ENCODE results near the gene SPECC1. TPM values are rescaled to one million over a fixed set of nuclear protein-coding genes. Genes with fewer than 3 reads are reported as not detected.
A peak's percentile ranks its signal among the peaks of the same experiment; 100 is the strongest.

The SPECC1 gene
- polyA plus RNA-seq, 1 of the 3 experiments (the other 2 are of a cell fraction): 11.2 TPM

DNA sequence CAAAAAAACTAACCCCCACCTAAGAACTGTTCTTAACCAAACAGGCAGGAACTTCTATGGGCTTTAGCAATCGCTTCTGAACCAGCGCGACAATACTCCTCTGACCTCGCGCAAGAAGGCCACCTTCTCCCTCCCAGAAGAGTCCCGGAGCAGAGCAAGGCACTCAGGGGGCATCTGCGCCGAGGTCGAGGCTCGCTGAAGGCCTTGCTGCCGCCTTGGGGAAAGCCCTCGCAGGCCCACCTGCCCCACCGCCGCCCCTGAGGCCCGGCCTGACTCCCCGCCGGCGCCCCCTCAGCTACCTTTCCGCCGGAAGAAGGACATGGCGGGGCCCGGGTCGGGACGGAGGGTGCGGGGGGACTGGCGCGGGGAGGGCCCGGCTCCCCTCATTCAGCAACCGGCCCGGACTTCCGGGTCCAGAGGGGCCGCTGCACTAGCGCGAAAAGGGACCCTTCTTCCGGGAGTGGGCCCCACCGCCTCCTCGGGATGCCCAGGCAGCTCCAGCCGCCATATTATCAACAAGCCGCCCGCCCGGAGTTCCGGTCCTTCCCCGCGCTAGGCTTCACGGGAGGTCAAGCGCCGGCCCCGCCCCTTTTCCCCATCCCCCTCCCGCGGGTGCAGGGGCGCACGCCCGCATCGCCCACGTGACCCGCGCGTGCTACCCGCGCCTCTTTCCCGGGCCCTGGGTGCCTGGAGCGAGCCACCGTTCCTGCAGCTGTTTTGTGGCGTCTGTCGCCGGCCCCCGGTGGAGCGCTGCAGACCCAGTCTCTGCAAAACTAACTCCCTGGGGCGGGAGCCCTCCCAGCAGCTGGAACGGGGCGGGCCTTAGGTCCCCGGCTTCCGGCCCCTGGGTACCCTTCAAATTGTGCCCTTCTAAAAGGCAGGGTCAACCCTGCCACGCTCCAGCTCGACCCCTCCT lies 31.6 kb upstream of the SPECC1 start, which contains the start of gene AKAP10:
Gene AKAP10 (minus strand): TSS at position 536 of the 916 bp plus-strand sequence. CDS start 149 bp downstream, at position 387.
- peak; percentile 99 for DNase-seq
- Histone ChIP-seq H3K4me2 (peak within 1 kb of the TSS; percentile 91), H3K4me1 (ENCODE audit: control insufficient read depth in 1 of 2, insufficient read depth in 2 of 2, low read depth in 1 of 2, low read length in 1 of 2) (peaks cover 4 to 11% of the 10 kb centered on the region in 2 experiments; a peak in 1 of 4 replicates), H3K4me3 (ENCODE audit: low read depth in 2 of 2, low read length in 1 of 2) (peak within 1 kb of the TSS; percentile 66 to 87), H3K9me2 (no peaks in the 10 kb centered on the region), H3F3A (replicated peaks; ENCODE audit: insufficient read depth) (no peaks in the 10 kb centered on the region), H4K20me1 (ENCODE audit: insufficient read depth) (peaks cover 5% of the 10 kb centered on the region; the same call in 1 of the 2 replicates), H3K79me2 (ENCODE audit: insufficient read depth) (peaks cover 57% of the 10 kb centered on the region), H3K27ac (ENCODE audit: low read depth in 2 of 2, low read length in 1 of 2) (peak within 1 kb of the TSS; percentile 85 to 86), H2AFZ (ENCODE audit: low read depth) (peak within 1 kb of the TSS; percentile 91), H3K9me3 (no peaks in the 10 kb centered on the region), H3K36me3 (replicated peaks in 1 of 2; ENCODE audit: control insufficient read depth in 1 of 2, insufficient read depth in 2 of 2, low read length in 1 of 2) (no peaks in the 10 kb centered on the region), H3K27me3 (ENCODE audit: insufficient read depth) (no peaks in the 10 kb centered on the region), H3K9ac (peak within 1 kb of the TSS; percentile 97)
- CTCF ChIA-PET: interaction anchor here (0.5 to 1.6 kb wide), 4 partner anchors 15 to 343 kb away, joined by 3 to 7 read pairs (median 3); no protein-coding TSS in a partner anchor
- WGBS (ENCODE audit: low lambda C conversion rate): 0% methylated on average over 40 of the region's 75 CpGs
- POLR2A ChIA-PET: interaction anchor here (0.6 to 1.3 kb wide), 3 partner anchors 10 to 1009 kb away, joined by 3 to 7 read pairs (median 3); no protein-coding TSS in a partner anchor
- TF ChIP-seq MEF2A (IDR thresholded peaks at IDR 0.05; ENCODE audit: borderline replicate concordance, low read depth): no peak
- TF ChIP-seq ELF1 (IDR thresholded peaks at IDR 0.05): peak; percentile 65; the same call in 1 of the 2 replicates
- peak in 1 of 2 experiments; percentile 45; a peak in 1 of 4 replicates for TF ChIP-seq EP300 (IDR thresholded peaks at IDR 0.05; ENCODE audit: borderline replicate concordance in 1 of 2, low read depth in 1 of 2, low read length in 1 of 2)
- TF ChIP-seq GATA2 (CRISPR knock-in tag; IDR thresholded peaks at IDR 0.05): no peak
- TF ChIP-seq, protein P1, sequence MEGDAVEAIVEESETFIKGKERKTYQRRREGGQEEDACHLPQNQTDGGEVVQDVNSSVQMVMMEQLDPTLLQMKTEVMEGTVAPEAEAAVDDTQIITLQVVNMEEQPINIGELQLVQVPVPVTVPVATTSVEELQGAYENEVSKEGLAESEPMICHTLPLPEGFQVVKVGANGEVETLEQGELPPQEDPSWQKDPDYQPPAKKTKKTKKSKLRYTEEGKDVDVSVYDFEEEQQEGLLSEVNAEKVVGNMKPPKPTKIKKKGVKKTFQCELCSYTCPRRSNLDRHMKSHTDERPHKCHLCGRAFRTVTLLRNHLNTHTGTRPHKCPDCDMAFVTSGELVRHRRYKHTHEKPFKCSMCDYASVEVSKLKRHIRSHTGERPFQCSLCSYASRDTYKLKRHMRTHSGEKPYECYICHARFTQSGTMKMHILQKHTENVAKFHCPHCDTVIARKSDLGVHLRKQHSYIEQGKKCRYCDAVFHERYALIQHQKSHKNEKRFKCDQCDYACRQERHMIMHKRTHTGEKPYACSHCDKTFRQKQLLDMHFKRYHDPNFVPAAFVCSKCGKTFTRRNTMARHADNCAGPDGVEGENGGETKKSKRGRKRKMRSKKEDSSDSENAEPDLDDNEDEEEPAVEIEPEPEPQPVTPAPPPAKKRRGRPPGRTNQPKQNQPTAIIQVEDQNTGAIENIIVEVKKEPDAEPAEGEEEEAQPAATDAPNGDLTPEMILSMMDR (IDR thresholded peaks at IDR 0.05): no peak
- TF ChIP-seq NFIC (IDR thresholded peaks at IDR 0.05; ENCODE audit: borderline replicate concordance): no peak
- peak; percentile 41; the same call in 1 of the 2 replicates for TF ChIP-seq REST (IDR thresholded peaks at IDR 0.05; ENCODE audit: low read depth, low read length)
- peak; percentile 98 for TF ChIP-seq MAX (IDR thresholded peaks at IDR 0.05; ENCODE audit: low read depth)
- no peak for TF ChIP-seq TEAD4 (IDR thresholded peaks at IDR 0.05; ENCODE audit: borderline replicate concordance, insufficient read depth)
- no peak for TF ChIP-seq RAD21 (IDR thresholded peaks at IDR 0.05; ENCODE audit: low read length)
- peak; percentile 14; the same call in 1 of the 2 replicates for TF ChIP-seq PBX3 (IDR thresholded peaks at IDR 0.05)
- TF ChIP-seq FOXJ3 (CRISPR knock-in tag; IDR thresholded peaks at IDR 0.05): no peak
- TF ChIP-seq TAF1 (IDR thresholded peaks at IDR 0.05; ENCODE audit: borderline replicate concordance, low read depth, low read length): peak; percentile 87
- TF ChIP-seq, protein P2, sequence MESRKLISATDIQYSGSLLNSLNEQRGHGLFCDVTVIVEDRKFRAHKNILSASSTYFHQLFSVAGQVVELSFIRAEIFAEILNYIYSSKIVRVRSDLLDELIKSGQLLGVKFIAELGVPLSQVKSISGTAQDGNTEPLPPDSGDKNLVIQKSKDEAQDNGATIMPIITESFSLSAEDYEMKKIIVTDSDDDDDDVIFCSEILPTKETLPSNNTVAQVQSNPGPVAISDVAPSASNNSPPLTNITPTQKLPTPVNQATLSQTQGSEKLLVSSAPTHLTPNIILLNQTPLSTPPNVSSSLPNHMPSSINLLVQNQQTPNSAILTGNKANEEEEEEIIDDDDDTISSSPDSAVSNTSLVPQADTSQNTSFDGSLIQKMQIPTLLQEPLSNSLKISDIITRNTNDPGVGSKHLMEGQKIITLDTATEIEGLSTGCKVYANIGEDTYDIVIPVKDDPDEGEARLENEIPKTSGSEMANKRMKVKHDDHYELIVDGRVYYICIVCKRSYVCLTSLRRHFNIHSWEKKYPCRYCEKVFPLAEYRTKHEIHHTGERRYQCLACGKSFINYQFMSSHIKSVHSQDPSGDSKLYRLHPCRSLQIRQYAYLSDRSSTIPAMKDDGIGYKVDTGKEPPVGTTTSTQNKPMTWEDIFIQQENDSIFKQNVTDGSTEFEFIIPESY (IDR thresholded peaks at IDR 0.05; ENCODE audit: borderline replicate concordance, low read depth): 0 out of 2 replicates have a peak, but pooled peaks have one; percentile 31
- 0 out of 2 replicates have a peak, but pooled peaks have one; percentile 17 for TF ChIP-seq RXRA (IDR thresholded peaks at IDR 0.05; ENCODE audit: borderline replicate concordance, low read depth)
- TF ChIP-seq IRF3 (IDR thresholded peaks at IDR 0.05; ENCODE audit: low read depth, low read length): no peak
- TF ChIP-seq RCOR1 (IDR thresholded peaks at IDR 0.05; ENCODE audit: low read length): no peak
- peak; percentile 93 for TF ChIP-seq YY1 (IDR thresholded peaks at IDR 0.05; ENCODE audit: low read depth)
- TF ChIP-seq POLR2AphosphoS5 (IDR thresholded peaks at IDR 0.05; ENCODE audit: low read depth, low read length): peak; percentile 80
- TF ChIP-seq FOXM1 (IDR thresholded peaks at IDR 0.05; ENCODE audit: low read depth): no peak
- TF ChIP-seq JUND (IDR thresholded peaks at IDR 0.05): no peak
- no peak for TF ChIP-seq FOSL2 (IDR thresholded peaks at IDR 0.05; ENCODE audit: borderline replicate concordance, low read depth)
